HEK293 (cell line): ENCODE data around the gene CEP63.

Source experiments
- CTCF ChIA-PET: fragments of 350-600 bp; formaldehyde crosslinking; extraction: SDS; loops from one replicate; lab custom pipeline; 2021; ENCODE audit warnings: antibody characterized with exemption; lab: Yijun Ruan, JAX
- POLR2A ChIA-PET: fragments of 300-600 bp; formaldehyde crosslinking; extraction: SDS; loops from one replicate; lab custom pipeline; 2020; ENCODE audit warnings: antibody characterized with exemption, inconsistent platforms; lab: Yijun Ruan, JAX
- H3K27ac ChIP-seq: fragments of 200-500 bp; sonication (Bioruptor generic); 2 replicates; pipeline ENCODE4 v1.5.1; 2014; ENCODE audit warnings: low read depth, low read length, control low read depth, inconsistent platforms; ENCODE audit errors: extremely low read depth
- H3K36me3 ChIP-seq, 2 experiments: fragments of 200-500 bp in 1 of 2; sonication (Bioruptor generic) in 1 of 2; 1 replicate in 1 of 2; 2 replicates in 1 of 2; pipeline ENCODE4 v1.5.1; 2014 to 2017; ENCODE audit warnings: inconsistent platforms in 2 of 2, low read length in 2 of 2; ENCODE audit not compliant: control insufficient read depth in 2 of 2, insufficient read depth in 1 of 2
- H3K4me1 ChIP-seq: fragments of 200-500 bp; sonication (Bioruptor generic); 2 replicates; pipeline ENCODE4 v1.5.1; 2014; ENCODE audit warnings: mild to moderate bottlenecking, low read length, inconsistent platforms; ENCODE audit not compliant: control insufficient read depth, insufficient read depth
- H3K4me3 ChIP-seq: 2 replicates; pipeline ENCODE4 v1.5.1; 2011; ENCODE audit warnings: low read depth, mild to moderate bottlenecking, control low read depth, low read length, moderate library complexity
- H3K9me3 ChIP-seq: fragments of 200-500 bp; sonication (Bioruptor generic); 2 replicates; pipeline ENCODE4 v1.5.1; 2014; ENCODE audit warnings: low read depth, low read length, inconsistent platforms; ENCODE audit not compliant: control insufficient read depth, insufficient read depth
- BCL11A ChIP-seq: fragments of 450-650 bp; formaldehyde crosslinking; IDR thresholded peaks from 2 replicates; pipeline ENCODE4 v1.5.1; 2016; ENCODE audit warnings: low read depth, missing biosample characterization, missing genetic modification characterization
- ELK4 ChIP-seq: IDR thresholded peaks from 2 replicates; pipeline ENCODE4 v1.6.1; 2011; ENCODE audit warnings: mild to moderate bottlenecking, low read depth, low read length, borderline replicate concordance
- KLF1 ChIP-seq: fragments of 450-650 bp; formaldehyde crosslinking; IDR thresholded peaks from 2 replicates; pipeline ENCODE4 v1.5.1; 2016; ENCODE audit warnings: missing biosample characterization, missing genetic modification characterization
- PATZ1 ChIP-seq: fragments of 450-650 bp; formaldehyde crosslinking; IDR thresholded peaks from 2 replicates; pipeline ENCODE4 v1.5.1; 2016; ENCODE audit warnings: missing biosample characterization, missing genetic modification characterization
- SETDB1 ChIP-seq: IDR thresholded peaks from one replicate; pipeline ENCODE4 v1.6.1; 2017; ENCODE audit warnings: mild to moderate bottlenecking, low read length, moderate library complexity, mixed read lengths; ENCODE audit not compliant: insufficient read length
- SP2 ChIP-seq: fragments of 450-650 bp; formaldehyde crosslinking; IDR thresholded peaks from 2 replicates; pipeline ENCODE4 v1.5.1; 2016; ENCODE audit warnings: missing biosample characterization, missing genetic modification characterization
- ZBTB11 ChIP-seq: fragments of 450-650 bp; formaldehyde crosslinking; conservative IDR thresholded peaks from 2 replicates; pipeline ENCODE4 v1.5.1; 2016; ENCODE audit warnings: low read depth, missing biosample characterization, missing genetic modification characterization
- ZFP41 ChIP-seq: fragments of 450-650 bp; formaldehyde crosslinking; IDR thresholded peaks from 2 replicates; pipeline ENCODE4 v1.5.1; 2016; ENCODE audit warnings: missing biosample characterization, missing genetic modification characterization, borderline replicate concordance
- ZNF114 ChIP-seq: fragments of 450-650 bp; formaldehyde crosslinking; IDR thresholded peaks from 2 replicates; pipeline ENCODE4 v1.5.0; 2017; ENCODE audit warnings: missing biosample characterization, missing genetic modification characterization
- ZNF16 ChIP-seq: fragments of 450-650 bp; formaldehyde crosslinking; IDR thresholded peaks from 2 replicates; pipeline ENCODE4 v1.5.1; 2016; ENCODE audit warnings: low read depth, missing biosample characterization, missing genetic modification characterization
- ZNF18 ChIP-seq: fragments of 450-650 bp; formaldehyde crosslinking; IDR thresholded peaks from 2 replicates; pipeline ENCODE4 v1.5.1; 2016; ENCODE audit warnings: missing biosample characterization, missing genetic modification characterization
- ZNF19 ChIP-seq: fragments of 450-650 bp; formaldehyde crosslinking; IDR thresholded peaks from 2 replicates; pipeline ENCODE4; 2016; ENCODE audit warnings: missing biosample characterization, missing genetic modification characterization, low read depth
- ZNF202 ChIP-seq: fragments of 450-650 bp; formaldehyde crosslinking; IDR thresholded peaks from 2 replicates; pipeline ENCODE4 v1.5.1; 2016; ENCODE audit warnings: missing biosample characterization, missing genetic modification characterization, borderline replicate concordance
- ZNF37A ChIP-seq: fragments of 450-650 bp; IDR thresholded peaks from 2 replicates; pipeline ENCODE4 v1.5.1; 2018; ENCODE audit warnings: missing biosample characterization, missing genetic modification characterization
- ZNF394 ChIP-seq: fragments of 450-650 bp; formaldehyde crosslinking; IDR thresholded peaks from 2 replicates; pipeline ENCODE4 v1.5.1; 2016; ENCODE audit warnings: missing biosample characterization, missing genetic modification characterization, mild to moderate bottlenecking, moderate library complexity, borderline replicate concordance
- ZNF449 ChIP-seq: fragments of 450-650 bp; formaldehyde crosslinking; IDR thresholded peaks from 2 replicates; pipeline ENCODE4 v1.5.1; 2017; ENCODE audit warnings: missing biosample characterization, mild to moderate bottlenecking, missing genetic modification characterization, moderate library complexity
- ZNF514 ChIP-seq: fragments of 450-650 bp; formaldehyde crosslinking; IDR thresholded peaks from 2 replicates; pipeline ENCODE4 v1.5.1; 2016; ENCODE audit warnings: missing biosample characterization, missing genetic modification characterization
- ZNF529 ChIP-seq: fragments of 450-650 bp; formaldehyde crosslinking; IDR thresholded peaks from 2 replicates; pipeline ENCODE4 v1.5.1; 2017; ENCODE audit warnings: missing genetic modification characterization, missing biosample characterization; ENCODE audit not compliant: insufficient replicate concordance
- ZNF639 ChIP-seq: fragments of 450-650 bp; formaldehyde crosslinking; IDR thresholded peaks from 2 replicates; pipeline ENCODE4 v1.5.1; 2016; ENCODE audit warnings: missing biosample characterization, missing genetic modification characterization
- ZNF843 ChIP-seq: fragments of 450-650 bp; formaldehyde crosslinking; IDR thresholded peaks from 2 replicates; pipeline ENCODE4 v1.5.1; 2016; ENCODE audit warnings: missing biosample characterization, missing genetic modification characterization
- ZSCAN16 ChIP-seq: fragments of 450-650 bp; formaldehyde crosslinking; IDR thresholded peaks from 2 replicates; pipeline ENCODE4 v1.5.1; 2016; ENCODE audit warnings: missing biosample characterization, missing genetic modification characterization
- ZSCAN18 ChIP-seq: fragments of 450-650 bp; formaldehyde crosslinking; IDR thresholded peaks from 2 replicates; pipeline ENCODE4 v1.5.1; 2016; ENCODE audit warnings: missing biosample characterization, missing genetic modification characterization

The CEP63 gene

GRCh38 chr3:134525293-134525692 lies 39.4 kb downstream of the CEP63 start (continued):
- TF ChIP-seq SETDB1 (peak; percentile 96), ZNF394 (tag by site-specific recombination) (no peak), SP2 (tag by site-specific recombination) (no peak), ZNF529 (peak; percentile 93), ZNF16 (tag by site-specific recombination) (no peak), PATZ1 (tag by site-specific recombination) (no peak)

- no peaks in the 10 kb centered on the region for H3K9me3 ChIP-seq
- POLR2A ChIA-PET: no interaction called here
- no peak overlapping the region for H3K4me3 ChIP-seq
- no peaks in the 10 kb centered on the region for H3K4me1 ChIP-seq
- H3K27ac ChIP-seq: no peak overlapping the region
- CTCF ChIA-PET: interaction anchor here (0.6 to 0.7 kb wide), 2 partner anchors 9 to 42 kb away, joined by 3 read pairs; no protein-coding TSS in a partner anchor
- TF ChIP-seq ZNF639 (tag by site-specific recombination): no peak
- TF ChIP-seq KLF1: no peak
- TF ChIP-seq ZSCAN18: no peak
- no peak for TF ChIP-seq ZNF114
- no peak for TF ChIP-seq ZNF514 (tag by site-specific recombination)
- TF ChIP-seq ZNF843 (tag by site-specific recombination): no peak
- no peak for TF ChIP-seq ZSCAN16 (tag by site-specific recombination)
- TF ChIP-seq ZNF37A: no peak
- no peak for TF ChIP-seq ZBTB11 (tag by site-specific recombination)
- TF ChIP-seq BCL11A (tag by site-specific recombination): no peak
- TF ChIP-seq ZNF449: no peak
- TF ChIP-seq ZFP41: no peak
- TF ChIP-seq ZNF18: no peak
- no peak for TF ChIP-seq ELK4
- TF ChIP-seq ZNF19 (tag by site-specific recombination): no peak
- TF ChIP-seq ZNF202 (tag by site-specific recombination): no peak
- no peaks in the 10 kb centered on the region for H3K36me3 ChIP-seq
These were observed 40.5 kb downstream of the CEP63 start for GRCh38 chr3:134526319-134526718.
